Immature natural killer cell (primary cell): ENCODE results near the gene RALY. TPM values are rescaled to one million over a fixed set of nuclear protein-coding genes. Genes with fewer than 3 reads are reported as not detected.

Experiments
- DNase-seq, 3 donors: peaks; one replicate each; pipeline ENCODE4 v3.0.0; 2022; ENCODE audit warnings: mixed read lengths in 1 of 3
- H3K27ac Mint-ChIP-seq, 6 donors: one replicate each; pipeline ENCODE4 v1.8.0; 2020; ENCODE audit warnings: mixed read lengths in 6 of 6, mild to moderate bottlenecking in 5 of 6, inconsistent platforms in 4 of 6, moderate library complexity in 3 of 6
- H3K27me3 Mint-ChIP-seq, 3 donors: one replicate each; pipeline ENCODE4 v1.8.0; 2020 to 2021; ENCODE audit warnings: low read depth in 3 of 3, mild to moderate bottlenecking in 3 of 3, mixed read lengths in 3 of 3, moderate library complexity in 3 of 3, inconsistent platforms in 1 of 3
- H3K36me3 Mint-ChIP-seq, 3 donors: one replicate each; pipeline ENCODE4 v1.8.0; 2020; ENCODE audit warnings: mixed read lengths in 3 of 3, inconsistent platforms in 2 of 3, mild to moderate bottlenecking in 2 of 3
- H3K4me1 Mint-ChIP-seq, 2 donors: one replicate each; pipeline ENCODE4 v1.8.0; 2020; ENCODE audit warnings: inconsistent platforms in 2 of 2, mild to moderate bottlenecking in 2 of 2, mixed read lengths in 2 of 2, moderate library complexity in 1 of 2
- H3K4me3 Mint-ChIP-seq, 5 donors: one replicate each; pipeline ENCODE4 v1.8.0; 2020; ENCODE audit warnings: mild to moderate bottlenecking in 5 of 5, mixed read lengths in 5 of 5, inconsistent platforms in 3 of 5, moderate library complexity in 3 of 5
- H3K9me3 Mint-ChIP-seq, 6 donors: one replicate each; pipeline ENCODE4 v1.8.0; 2020; ENCODE audit warnings: mild to moderate bottlenecking in 6 of 6, mixed read lengths in 6 of 6, inconsistent platforms in 4 of 6, moderate library complexity in 3 of 6
- polyA plus RNA-seq, 3 donors: library from polyadenylated mRNA; unstranded; fragments of 300-500 nt; fragmentation: Illumina TruSeq; gene quantifications; one replicate each; pipeline ENCODE4 v1.2.3, GENCODE V29; 2021

RALY gene
- polyA plus RNA-seq, 3 donors from 2014 or later, result 271 to 323 (median 273) TPM

DNA sequence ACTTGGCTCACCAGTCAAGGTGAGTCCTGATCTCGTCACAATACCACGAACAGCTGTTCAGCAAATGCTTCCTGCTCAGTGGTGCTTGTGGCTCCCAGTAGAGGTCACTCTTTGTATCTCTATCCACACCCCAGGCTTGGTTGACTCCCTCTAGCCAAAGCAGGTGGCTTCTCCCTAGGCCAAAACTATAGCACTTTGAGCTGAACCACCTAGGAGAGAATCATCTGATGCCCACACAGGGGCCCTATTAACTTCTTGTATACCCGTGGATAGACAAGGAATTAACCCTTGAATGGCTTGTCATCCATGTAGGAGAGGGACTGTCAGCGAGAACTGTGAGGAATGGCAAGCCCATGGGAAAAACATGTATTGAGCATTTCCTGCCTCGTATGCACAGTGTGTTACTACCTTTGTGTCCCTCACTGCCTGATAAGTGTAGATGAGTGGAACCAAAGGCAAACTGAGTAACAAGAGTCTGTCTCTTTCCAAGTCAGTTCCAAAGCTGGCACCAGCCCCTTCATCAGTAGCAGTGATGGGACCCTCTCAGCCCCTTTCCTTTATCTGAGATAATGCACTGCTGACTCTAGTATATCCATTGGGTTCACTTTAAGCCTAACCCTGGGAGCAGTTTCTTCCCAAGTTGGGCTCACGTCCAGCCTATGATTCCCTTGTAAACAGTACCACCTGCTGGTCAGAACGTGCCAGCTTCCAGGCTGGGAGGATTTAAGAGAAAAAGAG is 75.8 kb downstream of the RALY start:
- Mint-ChIP-seq H3K4me3 (no peak overlapping the region), H3K27ac (peak overlapping the region; percentile 16 to 76 (median 60)), H3K27me3 (peaks cover 0 to 2% (median 0%) of the 10 kb centered on the region in 3 donors), H3K9me3 (no peaks in the 10 kb centered on the region), H3K36me3 (peaks cover 0 to 4% (median 0%) of the 10 kb centered on the region in 3 donors), H3K4me1 (peaks cover 40 to 78% of the 10 kb centered on the region in 2 donors)
- peak; percentile 37 to 51 (median 41) for DNase-seq

DNA sequence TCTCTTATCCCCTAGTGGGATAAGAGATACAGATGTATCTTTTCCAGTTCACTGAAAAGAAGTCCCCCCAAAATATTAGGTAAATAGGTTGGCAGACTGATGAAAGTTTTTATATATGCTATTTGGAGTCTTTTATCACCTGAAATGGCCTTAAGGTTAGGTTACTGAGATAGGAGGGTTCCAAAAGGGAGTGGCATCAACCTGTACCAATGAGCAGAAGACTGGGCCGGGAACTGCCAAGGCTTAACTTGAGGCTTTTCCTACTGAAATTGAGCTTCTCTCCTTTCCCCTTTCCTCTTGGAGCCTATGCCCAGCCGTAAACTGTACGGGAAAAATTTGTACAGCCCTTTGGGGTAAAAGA is 76.3 kb downstream of the RALY start:
- peaks cover 0 to 4% (median 0%) of the 10 kb centered on the region in 3 donors for H3K36me3 Mint-ChIP-seq
- no peaks in the 10 kb centered on the region for H3K9me3 Mint-ChIP-seq
- peaks cover 0 to 2% (median 2%) of the 10 kb centered on the region in 3 donors for H3K27me3 Mint-ChIP-seq
- H3K4me3 Mint-ChIP-seq, result no peak overlapping the region
- no peak for DNase-seq
- peaks cover 36 to 72% of the 10 kb centered on the region in 2 donors for H3K4me1 Mint-ChIP-seq
- H3K27ac Mint-ChIP-seq, result peak overlapping the region in 2 of 6 donors; percentile 35 to 56

DNA sequence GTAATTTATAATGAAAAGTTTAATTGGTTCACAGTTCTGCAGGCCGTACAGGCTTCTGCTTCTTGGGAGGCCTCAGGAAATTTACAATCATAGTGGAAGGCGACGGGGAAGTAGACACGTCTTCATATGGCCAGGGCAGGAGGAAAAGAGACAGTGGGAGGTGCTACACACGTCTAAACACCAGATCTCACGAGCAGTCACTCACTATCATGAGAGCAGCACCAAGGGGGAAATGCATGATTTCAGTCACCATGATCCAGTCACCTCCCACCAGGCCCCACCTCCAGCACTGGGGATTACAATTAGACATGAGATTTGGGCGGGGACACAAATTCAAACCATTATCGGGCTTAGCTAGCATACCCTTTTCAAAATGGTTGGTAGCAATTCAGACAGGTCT is 77.1 kb downstream of the RALY start:
- Mint-ChIP-seq H3K27me3 (peaks cover 0 to 6% (median 2%) of the 10 kb centered on the region in 3 donors), H3K27ac (no peak overlapping the region), H3K36me3 (peaks cover 0 to 6% (median 0%) of the 10 kb centered on the region in 3 donors), H3K4me3 (no peak overlapping the region), H3K4me1 (peaks cover 30 to 64% of the 10 kb centered on the region in 2 donors), H3K9me3 (no peaks in the 10 kb centered on the region)
- DNase-seq, result no peak

DNA sequence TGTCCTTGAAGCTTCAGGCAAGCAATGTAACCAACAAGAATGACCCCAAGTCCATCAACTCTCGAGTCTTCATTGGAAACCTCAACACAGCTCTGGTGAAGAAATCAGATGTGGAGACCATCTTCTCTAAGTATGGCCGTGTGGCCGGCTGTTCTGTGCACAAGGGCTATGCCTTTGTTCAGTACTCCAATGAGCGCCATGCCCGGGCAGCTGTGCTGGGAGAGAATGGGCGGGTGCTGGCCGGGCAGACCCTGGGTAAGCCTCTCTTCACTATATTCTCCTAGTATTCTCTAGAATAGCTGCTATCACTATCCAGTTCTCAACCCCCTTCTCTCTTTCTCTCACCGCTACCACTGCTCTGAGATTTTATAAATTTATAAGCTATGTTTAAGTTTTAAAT is 78.4 kb downstream of the RALY start:
- H3K4me1 Mint-ChIP-seq, result peaks cover 30 to 54% of the 10 kb centered on the region in 2 donors

DNA sequence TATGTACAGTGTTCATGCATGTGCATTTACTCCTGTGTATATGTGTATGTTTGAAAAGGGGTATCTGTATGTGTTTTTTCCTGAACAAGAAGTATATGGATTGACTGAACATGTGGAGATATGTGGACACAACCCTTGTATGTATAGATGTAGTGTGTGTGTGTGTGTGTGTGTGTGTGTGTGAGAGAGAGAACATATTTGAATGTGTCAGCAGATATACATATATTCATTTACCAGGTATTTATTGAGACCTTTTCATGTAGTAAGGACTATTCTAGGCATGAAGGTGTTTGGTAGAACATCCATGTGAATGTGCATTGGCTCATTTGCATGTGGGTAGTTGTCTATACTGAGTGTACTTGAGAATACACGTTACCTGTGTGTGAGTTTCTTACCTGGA is 79.1 kb downstream of the RALY start:
- Mint-ChIP-seq H3K27ac (peak overlapping the region in 1 of 6 donors; percentile 3), H3K9me3 (no peaks in the 10 kb centered on the region), H3K4me3 (no peak overlapping the region), H3K4me1 (peaks cover 28 to 51% of the 10 kb centered on the region in 2 donors), H3K36me3 (peaks cover 0 to 14% (median 0%) of the 10 kb centered on the region in 3 donors), H3K27me3 (peaks cover 0 to 14% (median 5%) of the 10 kb centered on the region in 3 donors)
- DNase-seq, result no peak

More for the DNA sequence above, 78.4 kb downstream of the RALY start:
- Mint-ChIP-seq H3K27ac (peak overlapping the region in 1 of 6 donors; percentile 35), H3K9me3 (no peaks in the 10 kb centered on the region), H3K27me3 (peaks cover 0 to 10% (median 5%) of the 10 kb centered on the region in 3 donors), H3K36me3 (peaks cover 0 to 14% (median 0%) of the 10 kb centered on the region in 3 donors), H3K4me3 (no peak overlapping the region)
- DNase-seq, result no peak

DNA sequence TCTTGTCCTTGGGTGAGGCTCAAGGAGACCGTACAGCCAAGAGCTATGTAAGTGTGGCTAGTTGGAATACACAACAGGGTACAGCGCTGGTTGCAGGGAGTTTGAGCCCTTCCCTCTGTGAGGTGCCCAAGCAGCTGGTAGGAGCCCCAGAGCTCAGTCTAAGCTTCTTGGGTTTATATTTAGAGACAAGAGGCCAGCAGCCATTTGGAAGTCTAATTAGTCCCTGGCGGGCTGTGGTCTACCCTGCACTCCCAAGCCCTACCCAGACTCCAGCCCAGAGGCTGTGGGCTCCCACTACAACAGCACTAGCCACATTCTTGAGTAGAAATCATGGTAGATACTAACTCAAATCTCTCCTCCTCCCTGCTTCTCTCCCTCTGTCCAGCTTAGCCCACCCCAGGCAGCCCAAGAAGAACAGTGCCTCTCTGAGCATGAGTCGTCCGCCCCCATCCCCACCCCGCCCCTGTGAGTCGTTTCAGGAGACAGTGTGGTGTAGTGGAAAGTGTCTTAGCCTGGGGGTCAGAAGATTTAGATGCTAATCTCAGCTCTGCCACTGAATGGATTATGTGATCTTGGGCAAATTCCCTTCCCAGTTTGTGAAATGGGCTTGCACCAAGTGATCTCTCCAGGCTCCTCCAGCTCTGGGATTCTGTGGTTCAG is 80.5 kb downstream of the RALY start:
- peaks cover 0 to 14% (median 0%) of the 10 kb centered on the region in 3 donors for H3K36me3 Mint-ChIP-seq
- peak overlapping the region in 1 of 6 donors; percentile 45 for H3K27ac Mint-ChIP-seq
- DNase-seq, result no peak
- no peaks in the 10 kb centered on the region for H3K9me3 Mint-ChIP-seq
- peaks cover 0 to 17% (median 5%) of the 10 kb centered on the region in 3 donors for H3K27me3 Mint-ChIP-seq
- H3K4me1 Mint-ChIP-seq, result peaks cover 18 to 37% of the 10 kb centered on the region in 2 donors
- H3K4me3 Mint-ChIP-seq, result no peak overlapping the region

DNA sequence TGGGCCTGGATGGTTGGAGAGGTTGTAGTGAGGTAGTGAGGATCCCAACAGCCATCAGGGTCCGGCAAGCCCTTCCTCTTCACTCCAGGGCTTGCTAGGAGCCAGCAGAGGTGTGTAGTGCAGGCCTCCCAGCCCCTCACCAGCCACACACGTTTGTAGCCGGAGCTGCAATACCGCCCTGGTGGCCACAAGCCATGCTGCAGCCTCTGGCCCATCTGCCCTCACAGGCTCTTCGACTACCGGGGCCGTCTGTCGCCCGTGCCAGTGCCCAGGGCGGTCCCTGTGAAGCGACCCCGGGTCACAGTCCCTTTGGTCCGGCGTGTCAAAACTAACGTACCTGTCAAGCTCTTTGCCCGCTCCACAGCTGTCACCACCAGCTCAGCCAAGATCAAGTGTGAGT is 81.9 kb downstream of the RALY start:
- no peak overlapping the region for H3K4me3 Mint-ChIP-seq
- peaks cover 0 to 14% (median 0%) of the 10 kb centered on the region in 3 donors for H3K36me3 Mint-ChIP-seq
- peaks cover 11 to 23% of the 10 kb centered on the region in 2 donors for H3K4me1 Mint-ChIP-seq
- peaks cover 0 to 20% (median 5%) of the 10 kb centered on the region in 3 donors for H3K27me3 Mint-ChIP-seq
- H3K9me3 Mint-ChIP-seq, result no peaks in the 10 kb centered on the region
- no peak for DNase-seq
- H3K27ac Mint-ChIP-seq, result peak overlapping the region in 2 of 6 donors; percentile 4 to 59

DNA sequence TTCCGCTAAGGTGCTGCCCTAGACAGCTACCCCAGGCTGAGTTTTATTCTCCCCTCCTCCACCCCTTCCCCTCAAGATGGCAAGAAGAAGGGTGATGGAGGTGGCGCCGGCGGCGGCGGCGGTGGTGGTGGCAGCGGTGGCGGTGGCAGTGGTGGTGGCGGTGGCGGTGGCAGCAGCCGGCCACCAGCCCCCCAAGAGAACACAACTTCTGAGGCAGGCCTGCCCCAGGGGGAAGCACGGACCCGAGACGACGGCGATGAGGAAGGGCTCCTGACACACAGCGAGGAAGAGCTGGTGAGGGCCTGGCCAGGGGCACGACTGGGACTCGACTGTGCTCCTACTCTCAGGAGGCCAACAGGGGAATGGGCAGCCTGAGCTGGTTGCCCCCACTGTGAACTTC is 83.2 kb downstream of the RALY start:
- DNase-seq, result no peak
- Mint-ChIP-seq H3K27me3 (peaks cover 0 to 21% (median 5%) of the 10 kb centered on the region in 3 donors), H3K9me3 (no peaks in the 10 kb centered on the region), H3K4me3 (no peak overlapping the region), H3K36me3 (peaks cover 0 to 11% (median 0%) of the 10 kb centered on the region in 3 donors), H3K4me1 (peaks cover 6 to 14% of the 10 kb centered on the region in 2 donors), H3K27ac (no peak overlapping the region)

DNA sequence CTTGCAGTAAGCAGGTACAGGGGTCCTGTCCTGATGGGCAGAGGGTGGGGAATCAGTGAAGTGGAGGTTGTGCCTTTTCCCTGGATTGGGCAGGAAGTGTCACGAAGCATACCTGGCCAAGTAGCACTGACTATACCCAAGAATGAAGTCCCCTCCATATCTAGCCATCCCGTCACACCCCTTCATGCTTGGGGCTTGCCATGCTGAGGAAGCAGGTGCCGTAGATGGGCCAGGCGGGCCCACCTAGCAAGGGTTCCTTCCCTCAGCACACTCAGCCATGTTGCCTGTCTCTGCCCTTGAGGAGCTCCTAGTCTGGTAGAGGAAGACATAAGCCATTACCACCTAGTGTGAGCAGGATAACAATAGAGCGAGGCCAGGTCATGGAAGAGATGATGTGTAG is 84.8 kb downstream of the RALY start:
- DNase-seq, result no peak
- Mint-ChIP-seq H3K27me3 (peaks cover 0 to 21% (median 2%) of the 10 kb centered on the region in 3 donors), H3K27ac (peak overlapping the region in 3 of 6 donors; percentile 66 to 84 (median 82)), H3K4me1 (peaks cover 4 to 6% of the 10 kb centered on the region in 2 donors), H3K36me3 (peaks cover 0 to 11% (median 2%) of the 10 kb centered on the region in 3 donors), H3K9me3 (no peaks in the 10 kb centered on the region), H3K4me3 (no peak overlapping the region)

DNA sequence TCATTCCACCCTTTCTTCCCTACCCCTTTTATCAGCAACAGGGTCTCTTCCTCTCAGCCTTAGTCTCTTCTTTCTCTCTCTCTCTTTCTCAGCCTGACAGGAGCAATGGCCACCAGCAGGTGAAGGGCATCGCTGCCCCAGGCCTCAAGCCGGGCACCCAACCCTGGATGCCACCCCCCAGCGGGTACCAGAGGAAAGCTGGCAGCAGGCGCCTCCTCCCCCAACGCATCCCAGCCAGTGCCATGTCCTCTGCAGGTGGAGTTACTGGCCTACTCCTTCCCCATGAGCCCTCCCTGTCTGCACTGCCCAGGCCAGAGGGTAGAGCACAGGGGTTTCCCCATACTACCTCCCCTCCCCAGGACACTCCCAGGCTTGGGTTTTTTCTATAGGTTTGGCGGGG is 86.1 kb downstream of the RALY start:
- Mint-ChIP-seq H3K27ac (peak overlapping the region in 3 of 6 donors; percentile 16 to 75 (median 32)), H3K36me3 (peaks cover 0 to 14% (median 11%) of the 10 kb centered on the region in 3 donors), H3K4me3 (no peak overlapping the region), H3K9me3 (no peaks in the 10 kb centered on the region), H3K4me1 (peaks cover 4 to 18% of the 10 kb centered on the region in 2 donors), H3K27me3 (peaks cover 0 to 21% (median 2%) of the 10 kb centered on the region in 3 donors)
- DNase-seq, result no peak

DNA sequence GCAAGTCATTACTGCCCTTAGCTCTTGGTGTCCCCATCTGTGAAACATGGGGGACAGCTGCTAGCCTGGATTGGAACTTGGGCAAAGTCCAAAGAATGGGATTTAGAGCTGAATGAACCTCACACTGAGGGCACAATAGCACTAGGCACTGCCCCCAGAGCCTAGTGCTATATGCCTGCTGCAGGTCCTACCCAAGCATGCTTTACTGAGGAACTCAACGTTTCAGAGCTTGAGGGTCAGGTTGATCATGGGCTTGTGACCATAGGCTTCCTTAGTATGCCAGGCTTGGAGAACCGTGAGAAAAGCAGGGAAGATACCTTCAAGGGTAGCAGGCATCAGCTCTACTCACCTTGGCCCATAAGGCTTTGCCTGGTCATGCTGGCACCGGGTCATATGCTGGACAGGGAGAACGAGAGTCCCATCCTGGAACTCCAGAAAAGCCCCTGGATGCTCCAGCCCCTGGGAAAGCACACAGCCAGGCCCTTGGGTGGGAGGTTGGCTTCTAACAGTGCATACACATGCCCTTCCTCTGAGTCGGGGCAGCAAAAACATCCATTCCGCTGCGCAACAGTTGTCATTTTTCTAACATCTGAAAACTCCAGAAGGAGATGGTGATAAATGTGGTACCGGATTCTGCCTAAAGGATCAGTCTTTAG is 88.6 kb downstream of the RALY start:
- H3K4me3 Mint-ChIP-seq, result no peak overlapping the region
- H3K36me3 Mint-ChIP-seq, result peaks cover 0 to 18% (median 4%) of the 10 kb centered on the region in 3 donors
- peak overlapping the region; percentile 37 to 77 (median 66) for H3K27ac Mint-ChIP-seq
- peaks cover 4 to 27% of the 10 kb centered on the region in 2 donors for H3K4me1 Mint-ChIP-seq
- no peak for DNase-seq
- peaks cover 2 to 13% (median 2%) of the 10 kb centered on the region in 3 donors for H3K27me3 Mint-ChIP-seq
- no peaks in the 10 kb centered on the region for H3K9me3 Mint-ChIP-seq

DNA sequence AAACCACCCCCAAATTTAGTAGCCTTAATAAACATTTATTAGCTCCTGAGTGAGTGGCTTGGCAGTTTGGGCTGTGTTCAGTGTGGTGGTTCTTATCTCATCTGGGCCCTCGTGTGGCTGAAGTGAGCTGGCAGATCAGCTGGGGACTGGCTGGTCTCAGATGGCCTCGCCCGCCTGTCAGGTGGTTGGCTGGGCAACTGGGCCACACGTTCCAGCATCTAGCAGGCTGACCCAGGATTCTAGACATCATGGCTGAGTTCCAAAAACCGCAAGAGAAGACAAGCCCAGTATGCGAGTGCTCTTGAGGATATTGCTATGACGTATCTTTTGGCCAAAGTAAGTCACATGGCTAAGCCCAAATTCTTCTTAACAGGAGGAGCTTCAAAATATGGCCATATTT is 89.4 kb downstream of the RALY start:
- no peak overlapping the region for H3K4me3 Mint-ChIP-seq
- H3K36me3 Mint-ChIP-seq, result peaks cover 0 to 20% (median 7%) of the 10 kb centered on the region in 3 donors
- peaks cover 2 to 9% (median 2%) of the 10 kb centered on the region in 3 donors for H3K27me3 Mint-ChIP-seq
- peaks cover 4 to 32% of the 10 kb centered on the region in 2 donors for H3K4me1 Mint-ChIP-seq
- no peaks in the 10 kb centered on the region for H3K9me3 Mint-ChIP-seq
- DNase-seq, result no peak
- H3K27ac Mint-ChIP-seq, result peak overlapping the region; percentile 34 to 78 (median 59)

DNA sequence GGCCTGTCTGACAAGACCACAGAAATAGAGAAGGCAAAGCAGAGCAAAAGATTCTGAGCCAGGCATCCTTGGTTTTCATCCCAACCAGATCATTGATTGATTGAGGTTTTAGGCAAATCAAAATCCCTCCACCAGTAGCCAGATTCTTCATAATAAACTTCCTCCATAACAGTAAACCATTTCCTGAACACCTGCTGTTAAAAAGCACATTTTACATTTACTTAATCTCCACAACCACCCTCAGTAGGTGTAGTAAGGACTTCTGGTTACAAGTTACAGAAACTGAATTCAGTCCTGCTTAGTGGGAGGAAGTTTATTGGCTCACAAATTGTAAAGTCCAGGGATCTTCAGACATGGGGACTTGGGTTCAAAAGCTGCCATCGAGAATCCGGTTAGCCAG is 90.1 kb downstream of the RALY start:
- no peak for DNase-seq
- Mint-ChIP-seq H3K36me3 (peaks cover 0 to 22% (median 14%) of the 10 kb centered on the region in 3 donors), H3K9me3 (no peaks in the 10 kb centered on the region), H3K4me1 (peaks cover 2 to 35% of the 10 kb centered on the region in 2 donors), H3K4me3 (no peak overlapping the region), H3K27ac (peak overlapping the region; percentile 9 to 78 (median 56)), H3K27me3 (peaks cover 2 to 8% (median 2%) of the 10 kb centered on the region in 3 donors)
